GM21528 (cell line): ENCODE data around the gene ZNF107.
"Not testable (repeated sequence)": the region's sequence is repeated elsewhere in the genome, so short reads cannot be mapped to it uniquely, and the experiment has no call there.

Experiments
- ATAC-seq: cut with Tn5 transposase; IDR thresholded peaks from one replicate; pipeline ENCODE4 v1.9.1; 2021; ENCODE audit warnings: mild to moderate bottlenecking, moderate library complexity; ENCODE audit not compliant: unreplicated experiment, low FRiP score

ZNF107 gene

DNA sequence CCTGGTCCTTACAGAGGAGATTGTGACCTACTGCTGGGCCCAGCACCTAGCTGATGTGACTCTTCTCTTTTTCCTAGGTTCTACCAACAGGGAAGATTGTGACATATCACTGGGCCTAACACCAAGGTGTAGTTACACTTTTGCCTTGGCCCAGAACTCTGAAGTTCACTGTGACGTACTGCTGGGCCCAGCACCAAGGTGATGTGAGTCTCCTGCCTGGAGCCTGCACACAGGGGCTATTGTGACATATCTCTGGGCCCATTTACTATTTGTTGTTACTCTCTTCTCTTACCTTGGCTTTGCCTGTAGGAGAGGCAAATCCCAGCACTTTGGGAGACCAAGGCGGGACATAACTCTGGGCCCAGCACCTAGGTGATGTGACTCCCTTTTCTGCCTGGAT is 23.1 kb upstream of the ZNF107 start:
- ATAC-seq = no peak

DNA sequence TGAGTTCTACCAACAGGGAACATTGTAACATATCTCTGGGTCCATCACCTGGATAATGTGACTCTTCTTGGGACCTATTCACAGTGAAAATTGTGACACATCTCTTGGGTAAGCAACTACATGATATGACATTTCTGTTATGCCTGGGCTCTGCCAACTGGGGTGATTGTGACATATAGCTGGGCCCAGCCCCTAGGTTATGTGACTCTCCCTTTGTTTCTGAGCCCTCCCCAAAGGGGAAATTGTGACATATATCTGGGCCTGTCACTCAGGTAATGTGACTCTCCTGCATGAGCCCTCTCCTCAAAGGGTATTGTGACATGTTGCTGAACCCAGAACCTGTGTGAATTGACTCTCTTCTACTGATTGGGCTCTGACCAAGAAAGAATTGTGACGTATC is 22.4 kb upstream of the ZNF107 start:
- no peak for ATAC-seq

DNA sequence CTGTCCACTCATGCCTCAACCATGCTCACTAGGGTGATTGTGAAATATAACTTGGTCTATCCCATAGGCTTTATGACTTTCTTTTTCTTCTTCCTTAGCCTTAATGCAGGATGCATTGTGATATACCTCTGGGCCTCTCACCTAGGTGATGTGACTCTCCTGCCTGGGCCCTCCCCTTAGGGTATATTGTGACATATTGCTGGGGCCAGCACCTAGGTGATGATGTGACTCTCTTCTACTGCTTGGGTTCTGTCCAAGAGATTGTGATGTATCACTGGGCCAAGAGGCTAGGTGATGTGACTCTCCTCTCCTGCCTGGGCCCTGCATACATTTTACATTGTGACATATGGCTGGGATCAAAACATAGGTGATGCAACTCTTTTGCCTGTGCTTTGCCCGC is 14.7 kb upstream of the ZNF107 start:
- ATAC-seq = no peak

DNA sequence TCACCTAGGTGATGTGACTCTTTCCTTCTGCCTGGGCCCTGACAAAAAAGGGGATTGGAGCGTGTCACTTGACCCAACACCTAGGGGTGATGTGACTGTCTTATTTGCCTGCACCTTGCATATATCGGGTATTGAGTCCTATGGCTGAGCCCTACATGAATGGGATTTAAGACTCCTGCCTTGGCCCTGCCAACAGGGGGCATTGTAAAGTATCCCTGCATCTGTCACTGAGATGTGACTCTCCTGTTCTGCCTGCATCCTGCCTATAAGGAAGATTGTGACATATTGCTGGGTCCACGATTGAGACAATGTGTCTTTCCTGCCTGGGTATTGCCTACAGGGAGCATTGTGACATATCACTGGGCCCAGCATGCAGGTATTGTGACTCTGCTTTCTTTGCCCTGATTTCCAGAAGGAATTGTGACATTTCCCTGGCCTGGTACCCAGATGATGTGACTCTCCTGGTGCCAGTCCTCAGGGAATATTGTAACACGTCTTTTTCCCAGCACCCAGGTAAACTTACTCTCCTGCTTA is 14.2 kb upstream of the ZNF107 start:
- ATAC-seq = no peak

DNA sequence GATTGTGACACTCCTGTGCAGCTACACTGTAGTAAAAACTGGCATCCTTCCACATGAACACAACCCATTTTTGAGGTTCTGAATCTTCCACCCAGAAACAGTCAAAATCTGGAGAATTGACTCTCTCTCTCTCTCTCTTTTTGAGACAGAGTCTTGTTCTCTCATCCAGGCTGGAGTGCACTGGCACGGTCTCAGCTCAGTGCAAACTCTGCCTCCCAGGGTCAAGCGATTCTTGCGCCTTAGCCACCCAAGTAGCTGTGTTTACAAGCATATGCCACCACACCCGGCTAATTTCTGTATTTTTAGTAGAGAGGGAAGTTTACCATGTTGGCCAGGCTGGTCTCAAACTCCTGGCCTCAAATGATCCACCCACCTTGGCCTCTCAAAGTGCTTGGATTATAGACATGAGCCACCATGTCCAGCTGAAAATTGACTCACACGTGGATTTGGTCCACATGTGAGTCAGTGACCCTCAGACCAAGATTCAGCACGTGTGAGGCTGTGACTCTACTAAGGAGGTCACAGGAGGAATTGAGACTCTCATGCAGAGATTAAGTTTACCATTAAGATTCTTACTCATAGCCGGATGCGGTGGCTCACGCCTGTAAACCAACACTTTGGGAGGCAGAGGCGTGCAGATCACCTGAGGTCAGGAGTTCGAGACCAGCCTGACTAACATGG is 12.1 kb upstream of the ZNF107 start:
- ATAC-seq = no peak

DNA sequence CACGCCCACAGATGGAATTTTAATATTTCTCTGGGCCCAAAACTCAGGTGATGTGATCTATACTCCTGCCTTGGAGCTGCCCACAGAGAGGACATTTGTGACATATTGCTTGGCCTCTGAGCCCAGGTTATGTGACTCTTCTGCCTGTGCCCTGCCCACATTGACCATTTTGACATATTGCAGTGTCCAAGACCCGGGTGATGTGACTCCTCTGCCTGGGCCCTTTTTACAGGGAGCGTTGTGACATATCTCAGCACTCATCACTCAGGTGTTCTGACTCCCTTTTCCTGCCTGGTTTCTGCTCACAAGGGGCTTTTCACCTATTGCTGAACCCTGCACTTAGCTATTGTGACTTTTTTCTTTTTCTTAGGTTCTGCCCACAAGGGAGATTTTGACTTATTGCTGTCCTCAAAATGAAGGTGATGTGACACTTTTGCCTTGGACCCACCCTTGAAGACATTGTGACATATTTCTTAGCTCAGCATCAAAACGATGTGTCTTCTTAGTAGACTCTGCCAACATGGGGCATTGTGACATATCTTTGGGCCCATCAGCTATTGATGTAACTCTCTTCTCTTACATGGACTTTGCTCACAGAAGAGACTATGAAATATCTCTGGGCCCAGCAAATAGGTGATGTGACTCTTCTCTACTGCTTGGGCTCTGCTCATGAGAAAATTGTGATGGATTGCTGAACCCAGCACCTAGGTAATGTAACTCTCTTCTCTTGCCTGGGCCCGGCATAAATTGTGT is 11.0 kb upstream of the ZNF107 start:
- ATAC-seq = no peak

DNA sequence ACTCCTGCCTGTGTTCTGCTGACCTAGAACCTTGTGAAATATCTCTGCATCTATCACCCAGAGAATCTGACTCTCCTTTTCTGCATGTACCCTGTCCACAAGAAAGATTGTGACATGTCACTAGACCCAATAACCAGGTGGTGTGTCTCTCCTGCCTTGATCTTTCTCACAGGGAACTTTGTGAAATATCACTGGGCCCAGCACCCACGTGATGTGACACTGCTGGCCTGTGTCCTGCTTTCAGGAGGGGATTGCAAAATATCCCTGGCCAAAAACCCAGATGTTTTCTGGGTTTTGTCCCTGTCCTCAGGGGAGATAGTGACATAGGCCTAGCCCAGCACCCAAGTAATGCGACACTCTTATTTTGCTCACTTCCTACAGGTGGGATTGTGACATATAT is 10.1 kb upstream of the ZNF107 start:
- ATAC-seq = no peak

DNA sequence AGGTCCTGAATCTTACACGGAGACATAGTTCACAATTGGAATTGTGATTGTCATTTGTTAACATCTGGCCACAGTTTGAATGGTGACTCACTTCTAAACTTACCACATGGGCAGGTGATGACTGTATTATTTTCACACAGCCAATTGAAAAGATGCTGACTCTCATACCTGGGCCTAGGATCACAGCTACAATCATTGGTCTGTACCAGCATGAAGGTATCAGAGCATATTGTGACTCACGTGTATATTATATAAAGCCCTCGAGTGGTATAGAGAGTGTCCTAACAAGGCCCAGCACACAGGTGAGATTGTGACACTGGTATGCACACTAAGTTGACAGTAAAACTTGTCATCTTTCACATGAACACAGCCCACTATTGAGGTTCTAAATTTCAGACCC is 9.4 kb upstream of the ZNF107 start:
- ATAC-seq = no peak

DNA sequence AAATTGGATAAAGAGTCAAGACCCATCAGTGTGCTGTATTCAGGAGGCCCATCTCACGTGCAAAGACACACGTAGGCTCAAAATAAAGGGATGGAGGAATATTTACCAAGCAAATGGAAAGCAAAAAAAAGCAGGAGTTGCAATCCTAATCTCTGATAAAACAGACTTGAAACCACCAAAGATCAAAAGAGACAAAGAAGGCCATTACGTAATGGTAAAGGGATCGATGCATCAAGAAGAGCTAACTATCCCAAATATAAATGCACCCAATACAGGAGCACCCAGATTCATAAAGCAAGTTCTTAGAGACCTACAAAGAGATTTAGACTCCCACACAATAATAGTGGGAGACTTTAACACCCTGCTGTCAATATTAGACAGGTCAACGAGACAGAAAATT is 3.8 kb upstream of the ZNF107 start:
- not testable (repeated sequence) for ATAC-seq

DNA sequence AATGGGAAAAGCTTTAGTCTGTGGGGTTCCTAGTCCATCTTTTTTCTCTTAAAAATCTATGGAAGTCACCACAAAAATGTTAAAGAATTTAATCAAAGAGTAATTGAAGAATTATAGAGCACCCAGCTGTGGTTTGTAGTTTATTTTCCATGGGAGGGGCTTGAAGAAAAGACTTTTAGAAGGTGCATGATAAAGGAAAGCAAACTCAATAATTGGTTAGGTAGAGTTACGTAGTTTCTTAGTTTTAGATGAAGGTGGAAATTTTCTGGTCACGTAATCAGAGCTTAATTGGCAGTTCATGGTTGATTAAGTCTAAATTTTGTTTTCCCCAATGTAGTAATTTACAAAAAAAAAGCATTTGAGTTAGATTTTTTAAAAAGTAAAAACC is 724 bp downstream of the ZNF107 start:
- ATAC-seq = no peak

DNA sequence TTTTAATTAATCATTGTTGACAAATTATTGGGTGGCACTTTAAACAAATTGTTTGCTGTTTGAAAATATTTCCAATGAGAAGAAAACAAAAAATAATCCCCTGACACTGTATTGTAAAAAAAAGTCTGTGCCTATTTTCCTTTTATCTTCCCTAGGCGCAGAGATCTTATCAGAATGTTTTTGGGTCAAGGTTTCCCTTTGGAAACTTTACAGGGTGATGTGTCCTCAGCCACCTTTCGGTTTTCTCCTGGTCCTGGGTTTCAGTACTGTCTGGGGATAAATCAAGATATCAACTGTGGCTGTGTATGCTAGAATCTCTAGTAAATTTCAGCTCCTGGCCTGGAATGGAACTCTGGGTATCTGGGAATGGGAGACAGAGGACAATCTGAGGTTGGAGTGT is 1.4 kb downstream of the ZNF107 start:
- no peak for ATAC-seq

DNA sequence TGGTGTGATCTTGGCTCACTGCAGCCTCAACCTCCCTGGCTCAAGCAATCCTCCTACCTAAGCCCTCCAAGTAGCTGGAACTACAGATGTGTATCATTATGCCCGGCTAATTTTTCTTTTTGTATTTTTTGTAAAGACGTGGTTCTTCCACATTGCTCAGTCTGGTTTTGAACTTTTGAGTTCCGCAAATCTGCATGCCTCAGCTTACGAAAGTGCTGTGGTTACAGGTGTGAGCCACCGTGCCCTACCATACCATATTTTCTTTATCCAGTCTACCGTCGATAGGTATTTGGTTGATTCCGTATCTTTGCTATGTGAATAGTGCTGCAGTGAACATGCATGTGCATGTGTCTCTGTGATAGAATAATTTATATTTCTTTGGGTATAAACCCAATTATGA is 6.5 kb downstream of the ZNF107 start:
- no peak for ATAC-seq

DNA sequence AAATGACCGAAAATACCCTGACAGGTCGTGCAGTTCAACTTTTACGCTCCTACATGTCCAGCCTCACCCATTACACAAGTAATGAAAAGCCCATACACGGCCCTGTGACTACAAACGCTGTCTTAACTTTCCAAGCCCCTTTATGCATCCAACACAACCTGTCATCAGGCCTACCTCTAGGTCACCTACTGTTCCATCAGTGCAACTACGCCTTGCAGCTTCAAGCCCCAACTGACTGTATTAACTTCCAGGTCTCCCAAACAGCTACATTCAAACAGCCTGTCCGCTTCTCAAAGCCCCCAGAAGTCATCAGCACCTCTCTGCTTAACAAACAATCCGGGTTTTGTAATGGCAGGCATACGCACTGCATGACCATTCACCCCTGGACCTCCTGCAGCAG is 19.2 kb downstream of the ZNF107 start:
- ATAC-seq = no peak

DNA sequence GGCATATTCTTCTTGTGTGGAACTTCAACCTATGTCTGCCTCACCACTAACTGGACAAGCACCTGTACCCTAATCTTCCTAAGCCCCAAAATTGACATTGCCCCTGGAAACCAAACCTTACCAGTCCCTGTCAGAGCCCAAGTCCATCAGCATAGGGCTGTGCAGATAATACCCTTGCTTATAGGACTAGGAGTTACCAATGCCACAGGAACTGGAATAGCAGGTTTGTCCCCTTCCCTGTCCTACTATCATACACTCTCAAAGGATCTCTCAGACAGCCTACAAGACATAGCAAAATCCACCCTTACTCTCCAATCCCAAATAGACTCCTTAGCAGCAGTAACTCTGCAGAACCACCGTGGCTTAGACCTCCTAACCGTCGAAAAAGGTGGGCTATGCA is 19.8 kb downstream of the ZNF107 start:
- ATAC-seq = no peak

DNA sequence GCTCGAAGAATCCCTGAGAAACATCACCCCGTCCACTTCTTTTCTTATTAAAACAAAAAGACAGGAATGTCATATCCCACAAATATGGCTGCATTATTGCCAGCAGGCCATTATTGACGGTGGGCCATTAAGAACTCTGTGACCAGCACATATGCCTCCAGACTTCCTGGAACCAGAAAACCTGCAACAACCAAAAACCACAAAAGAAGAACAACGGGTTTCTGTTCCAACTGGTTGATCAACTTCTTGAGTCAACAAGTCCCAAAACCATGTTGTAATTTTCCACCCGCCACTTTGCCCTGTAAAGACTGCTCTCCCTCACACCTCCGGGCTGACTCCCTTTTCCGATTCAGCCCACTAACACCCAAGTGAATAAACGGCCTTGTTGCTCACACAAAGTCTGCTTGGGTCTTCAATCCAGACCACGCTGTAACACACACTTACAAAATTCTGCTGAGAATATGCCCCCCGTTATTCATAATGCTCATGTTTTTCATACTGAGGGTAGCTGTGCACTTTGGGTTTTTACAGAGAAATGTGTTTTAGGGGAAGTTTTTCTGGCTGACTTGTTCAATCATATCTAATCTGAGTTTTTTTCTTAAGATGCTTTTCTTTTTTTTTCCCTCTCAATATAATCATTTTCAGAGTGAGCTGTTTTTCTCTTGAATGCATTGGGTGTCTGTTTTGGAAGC is 20.7 kb downstream of the ZNF107 start:
- ATAC-seq = no peak

DNA sequence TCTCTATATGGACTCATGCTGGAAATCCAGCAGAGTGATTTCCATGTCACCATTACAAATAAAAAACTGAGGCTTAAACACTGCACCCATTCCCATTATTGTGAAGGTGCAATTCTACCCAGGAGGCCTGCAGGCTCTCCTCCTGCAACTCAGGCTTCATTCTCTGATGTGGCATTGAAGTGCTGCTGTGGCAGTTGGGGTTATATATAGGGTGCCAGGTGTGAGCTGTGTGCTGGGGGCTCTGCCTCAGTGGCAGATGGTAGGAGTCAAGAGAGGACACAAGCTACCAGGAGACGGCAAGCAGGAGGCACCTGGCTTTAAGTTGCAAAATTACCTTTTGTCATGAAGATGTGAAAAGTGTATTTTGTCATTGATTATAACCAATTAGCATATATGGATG is 21.3 kb downstream of the ZNF107 start:
- no peak for ATAC-seq

DNA sequence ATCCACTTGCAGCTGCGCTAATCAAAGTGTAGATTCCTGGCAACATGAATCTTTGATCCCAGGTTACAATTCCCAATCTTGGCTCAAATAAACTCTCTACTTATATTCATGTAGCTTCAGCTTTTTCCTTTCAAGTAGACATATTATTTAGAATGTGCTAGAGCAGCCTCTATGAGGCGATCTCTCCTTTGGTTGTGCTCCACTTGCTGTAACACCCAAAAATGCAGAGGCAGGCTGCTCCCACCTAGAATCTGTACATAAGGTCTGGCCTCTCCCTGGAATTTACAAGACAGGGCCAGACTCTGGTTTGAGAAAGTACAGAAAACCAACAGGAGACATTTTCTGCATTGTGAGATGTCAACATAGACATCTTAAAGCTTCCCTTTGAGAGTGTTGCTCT is 23.1 kb downstream of the ZNF107 start:
- ATAC-seq = no peak

DNA sequence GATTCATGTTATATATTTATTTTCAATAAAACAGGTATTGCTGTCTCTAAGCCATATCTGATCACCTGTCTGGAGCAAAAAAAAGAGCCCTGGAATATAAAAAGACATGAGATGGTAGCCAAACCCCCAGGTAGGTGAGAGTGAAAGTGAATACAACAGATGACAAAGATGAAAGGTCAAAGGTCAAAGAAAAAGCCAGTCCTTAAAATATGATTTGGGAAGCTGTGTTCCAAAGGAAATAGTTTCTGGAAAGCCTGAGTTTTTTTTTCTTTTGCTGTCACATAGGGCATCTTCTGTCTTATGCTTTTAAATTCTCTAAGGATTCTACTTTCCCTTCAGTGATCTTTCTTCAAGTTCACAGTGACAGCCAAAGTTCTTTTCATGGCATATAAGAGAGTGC is 25.9 kb downstream of the ZNF107 start:
- ATAC-seq = no peak

DNA sequence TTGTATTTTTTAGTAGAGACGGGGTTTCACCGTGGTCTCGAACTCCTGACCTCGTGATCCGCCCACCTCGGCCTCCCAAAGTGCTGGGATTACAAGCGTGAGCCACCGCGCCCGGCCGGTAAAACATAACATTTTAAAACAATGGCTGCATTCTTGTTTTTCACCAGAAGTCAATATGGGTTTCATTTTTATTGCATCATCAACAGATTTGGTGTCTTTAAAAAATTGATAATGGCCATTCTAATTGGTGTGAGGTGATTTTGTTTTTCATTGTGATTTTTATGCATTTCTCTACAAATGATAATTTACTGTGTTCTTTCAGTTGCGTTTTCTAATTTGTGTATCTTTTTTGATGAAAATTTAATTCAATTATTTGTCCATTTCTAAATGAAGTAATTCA is 31.9 kb downstream of the ZNF107 start:
- not testable (repeated sequence) for ATAC-seq

DNA sequence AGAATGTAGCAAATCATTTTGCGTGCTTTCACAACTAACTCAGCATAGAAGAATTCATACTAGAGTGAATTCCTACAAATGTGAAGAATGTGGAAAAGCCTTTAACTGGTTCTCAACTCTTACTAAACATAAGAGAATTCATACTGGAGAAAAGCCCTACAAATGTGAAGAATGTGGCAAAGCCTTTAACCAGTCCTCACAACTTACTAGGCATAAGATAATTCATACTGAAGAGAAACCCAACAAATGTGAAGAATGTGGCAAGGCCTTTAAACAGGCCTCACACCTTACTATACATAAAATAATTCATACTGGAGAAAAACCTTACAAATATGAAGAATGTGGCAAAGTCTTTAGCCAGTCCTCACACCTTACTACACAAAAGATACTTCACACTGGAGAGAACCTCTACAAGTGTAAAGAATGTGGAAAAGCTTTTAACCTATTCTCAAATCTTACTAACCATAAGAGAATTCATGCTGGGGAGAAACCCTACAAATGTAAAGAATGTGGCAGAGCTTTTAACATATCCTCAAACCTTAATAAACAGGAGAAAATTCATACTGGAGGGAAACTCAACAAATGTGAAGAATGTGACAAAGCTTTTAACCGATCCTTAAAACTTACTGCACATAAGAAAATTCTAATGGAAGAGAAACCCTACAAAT is 40.8 kb downstream of the ZNF107 start:
- no peak for ATAC-seq

DNA sequence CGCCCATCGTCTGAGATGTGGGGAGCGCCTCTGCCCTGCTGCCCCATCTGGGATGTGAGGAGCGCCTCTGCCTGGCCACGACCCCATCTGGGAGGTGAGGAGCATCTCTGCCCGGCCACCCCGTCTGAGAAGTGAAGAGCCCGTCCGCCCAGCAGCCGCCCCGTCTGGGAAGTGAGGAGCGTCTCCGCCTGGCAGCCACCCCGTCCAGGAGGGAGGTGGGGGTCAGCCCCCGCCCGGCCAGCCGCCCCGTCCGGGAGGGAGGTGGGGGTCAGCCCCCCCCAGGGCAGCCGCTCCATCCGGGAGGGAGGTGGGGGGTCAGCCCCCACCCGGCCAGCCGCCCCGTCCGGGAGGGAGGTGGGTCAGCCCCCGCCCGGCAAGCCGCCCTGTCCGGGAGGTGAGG is 52.0 kb downstream of the ZNF107 start:
- ATAC-seq = not testable (repeated sequence)
